ENCODE results near the gene PLEKHM3.

DNA sequence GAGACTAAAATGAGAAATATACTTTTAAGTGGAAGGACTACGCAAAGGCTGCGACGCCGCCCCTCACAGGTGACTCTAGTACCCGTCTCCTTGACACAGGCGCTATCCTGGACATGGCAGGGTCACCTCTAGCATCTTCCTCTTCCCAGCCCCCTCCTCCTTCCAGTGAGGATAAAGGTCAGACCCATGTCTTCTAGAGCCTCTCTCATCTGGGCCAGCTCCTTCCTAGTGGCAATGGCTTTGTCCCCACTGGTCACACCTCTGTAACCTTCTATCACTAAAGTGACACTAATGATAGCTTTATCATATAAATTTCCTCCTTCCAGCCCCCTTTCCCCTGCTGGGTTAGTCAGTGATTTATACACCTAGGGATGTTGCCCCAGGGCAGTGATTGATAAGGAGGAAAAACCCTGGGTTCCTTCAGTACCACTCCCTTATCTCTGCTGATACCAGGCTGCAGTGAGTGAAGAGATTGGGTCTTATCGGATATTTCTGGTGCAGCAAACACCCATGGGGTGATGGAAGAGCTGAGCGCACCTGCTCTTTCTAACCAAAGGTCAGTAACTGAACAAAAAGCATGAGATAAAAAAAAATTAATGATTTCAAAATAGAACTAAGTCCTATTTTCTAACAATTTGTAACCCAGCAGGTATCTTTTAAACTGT lies 193.6 kb downstream of the PLEKHM3 start:
- TF ChIP-seq, protein P1, sequence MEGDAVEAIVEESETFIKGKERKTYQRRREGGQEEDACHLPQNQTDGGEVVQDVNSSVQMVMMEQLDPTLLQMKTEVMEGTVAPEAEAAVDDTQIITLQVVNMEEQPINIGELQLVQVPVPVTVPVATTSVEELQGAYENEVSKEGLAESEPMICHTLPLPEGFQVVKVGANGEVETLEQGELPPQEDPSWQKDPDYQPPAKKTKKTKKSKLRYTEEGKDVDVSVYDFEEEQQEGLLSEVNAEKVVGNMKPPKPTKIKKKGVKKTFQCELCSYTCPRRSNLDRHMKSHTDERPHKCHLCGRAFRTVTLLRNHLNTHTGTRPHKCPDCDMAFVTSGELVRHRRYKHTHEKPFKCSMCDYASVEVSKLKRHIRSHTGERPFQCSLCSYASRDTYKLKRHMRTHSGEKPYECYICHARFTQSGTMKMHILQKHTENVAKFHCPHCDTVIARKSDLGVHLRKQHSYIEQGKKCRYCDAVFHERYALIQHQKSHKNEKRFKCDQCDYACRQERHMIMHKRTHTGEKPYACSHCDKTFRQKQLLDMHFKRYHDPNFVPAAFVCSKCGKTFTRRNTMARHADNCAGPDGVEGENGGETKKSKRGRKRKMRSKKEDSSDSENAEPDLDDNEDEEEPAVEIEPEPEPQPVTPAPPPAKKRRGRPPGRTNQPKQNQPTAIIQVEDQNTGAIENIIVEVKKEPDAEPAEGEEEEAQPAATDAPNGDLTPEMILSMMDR (tag by site-specific recombination; IDR thresholded peaks at IDR 0.05): no peak
- TF ChIP-seq MZF1 (tag by site-specific recombination; IDR thresholded peaks at IDR 0.05; ENCODE audit: borderline replicate concordance): no peak
- no peak for TF ChIP-seq ZNF639 (tag by site-specific recombination; IDR thresholded peaks at IDR 0.05)
- no peak for TF ChIP-seq ZNF121 (tag by site-specific recombination; IDR thresholded peaks at IDR 0.05)
- no peak for TF ChIP-seq ZNF184 (tag by site-specific recombination; IDR thresholded peaks at IDR 0.05)
- no peak for TF ChIP-seq ZNF138 (tag by site-specific recombination; IDR thresholded peaks at IDR 0.05; ENCODE audit: borderline replicate concordance)
- TF ChIP-seq BCL6B (tag by site-specific recombination; IDR thresholded peaks at IDR 0.05): no peak
- TF ChIP-seq PRDM1 (tag by site-specific recombination; IDR thresholded peaks at IDR 0.05): no peak
